Kidney (tissue), 14 donors: ENCODE results near the gene FBXW12. TPM values are rescaled to one million over a fixed set of nuclear protein-coding genes. Genes with fewer than 3 reads are reported as not detected.

Experiments
- DNase-seq, 5 donors: peaks; one replicate each; pipeline ENCODE4 v3.0.0-alpha.2; 2013 to 2020
- FAIRE-seq: peaks from 2 replicates; lab custom pipeline; 2012; peaks lifted over from hg19 to GRCh38; lab: Jason Lieb, UNC
- H3K27ac ChIP-seq, 2 donors: one replicate each; pipeline ENCODE4 v1.7.0; 2013; ENCODE audit warnings: low read depth in 2 of 2, low read length in 2 of 2, inconsistent platforms in 1 of 2
- H3K27me3 ChIP-seq: one replicate; pipeline ENCODE4 v1.7.1; 2013; ENCODE audit warnings: low read length, inconsistent platforms; ENCODE audit not compliant: control insufficient read depth, insufficient read depth
- H3K36me3 ChIP-seq, 3 donors: one replicate each; pipeline versions ENCODE4 v1.7.0 to v1.7.1; 2013; ENCODE audit warnings: low read length in 3 of 3, control low read depth in 1 of 3, inconsistent platforms in 1 of 3; ENCODE audit not compliant: insufficient read depth in 3 of 3, control insufficient read depth in 2 of 3
- H3K4me1 ChIP-seq, 3 donors: one replicate each; pipeline versions ENCODE4 v1.7.0 to v1.7.1; 2013; ENCODE audit warnings: low read length in 3 of 3, inconsistent platforms in 1 of 3, low read depth in 1 of 3; ENCODE audit not compliant: control insufficient read depth in 2 of 3, insufficient read depth in 2 of 3
- H3K4me3 ChIP-seq, 3 donors: one replicate each; pipeline versions ENCODE4 v1.7.0 to v1.8.1; 2013; ENCODE audit warnings: low read length in 3 of 3, control low read depth in 1 of 3, inconsistent platforms in 1 of 3
- H3K9ac ChIP-seq, 3 donors: one replicate each; pipeline versions ENCODE4 v1.7.0 to v1.7.1; 2013; ENCODE audit warnings: low read length in 3 of 3, control low read depth in 1 of 3, inconsistent platforms in 1 of 3
- H3K9me3 ChIP-seq, 3 donors: one replicate each; pipeline versions ENCODE4 v1.7.0 to v1.7.1; 2013; ENCODE audit warnings: low read length in 3 of 3, control low read depth in 1 of 3, inconsistent platforms in 1 of 3; ENCODE audit not compliant: control insufficient read depth in 2 of 3, insufficient read depth in 1 of 3
- CTCF ChIP-seq: IDR thresholded peaks from 3 replicates; pipeline ENCODE4 v1.5.1; 2012; ENCODE audit warnings: mild to moderate bottlenecking, moderate library complexity, borderline replicate concordance; ENCODE audit not compliant: insufficient read depth; ENCODE audit errors: extremely low read depth
- intact Hi-C: fragments of 100-400 bp; cut with DNase I; formaldehyde crosslinking; loops from one replicate; pipeline ENCODE4 v1.11.1; 2022
- polyA plus RNA-seq: library from polyadenylated mRNA; stranded (reverse); fragments of 350-450 nt; fragmentation: Illumina TruSeq; extraction: RNeasy Lipid Tissue Mini Kit (QIAGEN cat#74804); gene quantifications from one replicate; pipeline ENCODE4 v1.2.3, GENCODE V29; 2014; ENCODE audit warnings: low read depth, low replicate concordance; ENCODE audit not compliant: insufficient read depth
- total RNA-seq: library from RNA; stranded (reverse); fragmentation: NEBNext Ultra II Directional; extraction: Animal tissue kit (Norgen Biotek cat#: 25700); gene quantifications from one replicate; pipeline ENCODE4 v1.2.1, GENCODE V29; 2021
- donor health status: control.
- donor health status: control.
- donor health status: control.
- donor health status: control.
- donor health status: control.
- donor health status: DM: yes; HTN: yes; CAD: no.
- donor health status: Normal renal cell carcinoma (clear cell type).

Gene FBXW12
- total and polyA plus RNA-seq, 2 donors from 2014 or later, result not detected

DNA sequence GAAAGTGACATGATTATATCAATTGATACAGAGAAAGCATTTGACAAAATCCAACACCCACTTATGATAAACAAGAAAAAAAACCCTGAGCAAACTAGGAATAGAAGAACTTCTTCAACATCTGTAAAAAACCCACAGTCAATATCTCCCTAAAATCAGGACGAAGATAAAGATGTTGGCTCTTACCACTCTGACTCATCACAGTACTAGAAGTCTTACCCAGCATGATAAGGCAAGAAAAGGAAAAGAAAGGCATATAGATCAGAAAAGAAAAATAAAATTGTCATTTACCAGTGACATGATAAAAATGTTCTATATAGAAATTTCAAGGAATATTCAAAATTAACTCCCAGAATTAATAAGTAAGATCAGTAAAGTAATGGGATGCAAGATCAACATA is 7.2 kb upstream of the FBXW12 start:
- H3K36me3 ChIP-seq, result no peaks in the 10 kb centered on the region
- H3K4me3 ChIP-seq, result no peak overlapping the region
- H3K9me3 ChIP-seq, result no peaks in the 10 kb centered on the region
- FAIRE-seq (no peak), DNase-seq (no peak)
- no peak for TF ChIP-seq CTCF
- no peaks in the 10 kb centered on the region for H3K27me3 ChIP-seq
- no peak overlapping the region for H3K27ac ChIP-seq
- intact Hi-C loops, result no loop called here
- H3K4me1 ChIP-seq, result peaks cover 0 to 2% (median 0%) of the 10 kb centered on the region in 3 donors
- H3K9ac ChIP-seq, result no peak overlapping the region

- intact Hi-C loops, result no loop called here
- Histone ChIP-seq H3K27me3 (no peaks in the 10 kb centered on the region), H3K4me1 (peaks cover 0 to 2% (median 0%) of the 10 kb centered on the region in 3 donors), H3K9ac (no peak overlapping the region), H3K9me3 (no peaks in the 10 kb centered on the region), H3K27ac (no peak overlapping the region), H3K4me3 (no peak overlapping the region), H3K36me3 (no peaks in the 10 kb centered on the region)
- peak in 1 of 5 donors; percentile 19 for DNase-seq
- FAIRE-seq, result no peak
- TF ChIP-seq CTCF, result no peak
Observed at GRCh38 chr3:48367201-48367600, 4.8 kb upstream of the FBXW12 start.

DNA sequence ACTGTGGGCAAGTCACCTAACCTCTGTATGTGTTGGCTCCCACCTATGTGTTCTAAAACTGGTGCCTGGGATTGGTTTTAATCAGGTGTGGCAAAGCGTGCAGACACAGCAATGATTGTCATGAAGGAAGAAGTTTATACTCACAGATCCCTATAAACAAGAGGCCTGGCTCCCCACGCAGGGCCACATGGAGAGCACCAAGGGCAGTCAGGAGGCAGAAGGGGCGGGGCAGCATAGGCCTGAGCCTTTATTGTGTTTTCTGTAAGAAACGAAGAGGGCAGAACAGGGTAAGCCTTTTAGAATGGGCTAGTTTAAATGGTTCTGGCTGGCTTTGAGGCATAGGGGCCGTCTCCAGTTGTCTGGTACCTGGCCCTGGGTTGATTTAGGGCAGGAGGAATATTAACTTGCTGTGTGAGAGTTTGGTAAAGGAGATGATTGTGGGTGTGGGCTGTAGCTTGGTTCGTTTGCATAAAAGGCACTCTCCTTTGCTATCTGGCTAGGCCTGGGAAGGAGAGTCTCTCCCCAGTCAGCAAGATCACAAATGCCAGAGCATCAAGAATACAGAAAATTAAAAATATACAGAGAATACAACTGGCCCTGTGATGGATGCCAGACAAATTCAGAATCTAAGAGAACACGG is 2.2 kb upstream of the FBXW12 start:
- Histone ChIP-seq H3K9me3 (no peaks in the 10 kb centered on the region), H3K9ac (no peak overlapping the region), H3K36me3 (no peaks in the 10 kb centered on the region), H3K27me3 (no peaks in the 10 kb centered on the region), H3K27ac (no peak overlapping the region), H3K4me1 (peaks cover 0 to 2% (median 0%) of the 10 kb centered on the region in 3 donors), H3K4me3 (no peak overlapping the region)
- DNase-seq, result peak in 2 of 5 donors; percentile 8 to 9
- no peak for FAIRE-seq
- intact Hi-C loops, result no loop called here
- no peak for TF ChIP-seq CTCF

- FAIRE-seq, result no peak
- no peak overlapping the region for H3K27ac ChIP-seq
- TF ChIP-seq CTCF, result no peak
- peak in 2 of 5 donors; percentile 47 to 55 for DNase-seq
- H3K4me1 ChIP-seq, result peaks cover 0 to 2% (median 0%) of the 10 kb centered on the region in 3 donors
- no peaks in the 10 kb centered on the region for H3K9me3 ChIP-seq
- H3K4me3 ChIP-seq, result no peak overlapping the region
- no peaks in the 10 kb centered on the region for H3K27me3 ChIP-seq
- intact Hi-C loops, result no loop called here
- no peaks in the 10 kb centered on the region for H3K36me3 ChIP-seq
- H3K9ac ChIP-seq, result no peak overlapping the region
Observed at GRCh38 chr3:48370333-48370713, 1.7 kb upstream of the FBXW12 start.
